H9 (cell line): ENCODE data around the gene GREB1L. TPM values are rescaled to one million over a fixed set of nuclear protein-coding genes. Genes with fewer than 3 reads are reported as not detected.

Experiments
- DNase-seq: peaks from one replicate; pipeline ENCODE4 v3.0.0-alpha.2; 2017
- H2AFZ ChIP-seq: one replicate; pipeline ENCODE4 v1.6.1; 2013; ENCODE audit warnings: mild to moderate bottlenecking, low read length, control low read depth, moderate library complexity
- H2AK5ac ChIP-seq: 2 replicates; pipeline ENCODE4 v1.6.1; 2013; ENCODE audit warnings: low read length, control low read depth, mixed read lengths; ENCODE audit not compliant: insufficient read length
- H2BK120ac ChIP-seq: one replicate; pipeline ENCODE4 v1.6.1; 2013; ENCODE audit warnings: low read depth, mild to moderate bottlenecking, low read length, control low read depth, inconsistent platforms; ENCODE audit not compliant: poor library complexity, severe bottlenecking
- H2BK12ac ChIP-seq: 2 replicates; pipeline ENCODE4 v1.6.1; 2013; ENCODE audit warnings: low read length, control low read depth, mixed read lengths, low read depth; ENCODE audit not compliant: insufficient read length
- H2BK15ac ChIP-seq: 2 replicates; pipeline ENCODE4 v1.6.1; 2013; ENCODE audit warnings: low read depth, low read length, control low read depth
- H2BK20ac ChIP-seq: one replicate; pipeline ENCODE4 v1.6.1; 2013; ENCODE audit warnings: low read depth, mild to moderate bottlenecking, low read length, control low read depth, inconsistent platforms; ENCODE audit not compliant: poor library complexity, severe bottlenecking
- H2BK5ac ChIP-seq: 2 replicates; pipeline ENCODE4 v1.6.1; 2013; ENCODE audit warnings: low read length, control low read depth, mixed read lengths; ENCODE audit not compliant: insufficient read length
- H3K14ac ChIP-seq: 2 replicates; pipeline ENCODE4 v1.6.1; 2013; ENCODE audit warnings: low read length, control low read depth; ENCODE audit not compliant: insufficient read depth
- H3K18ac ChIP-seq: 2 replicates; pipeline ENCODE4 v1.6.1; 2013; ENCODE audit warnings: low read depth, mild to moderate bottlenecking, mixed read lengths, low read length, control low read depth; ENCODE audit not compliant: insufficient read length
- H3K23ac ChIP-seq: 2 replicates; pipeline ENCODE4 v1.6.1; 2013; ENCODE audit warnings: low read length, control low read depth, mixed read lengths, low read depth; ENCODE audit not compliant: insufficient read length
- H3K23me2 ChIP-seq: 2 replicates; pipeline ENCODE4 v1.6.1; 2013; ENCODE audit warnings: low read depth, mild to moderate bottlenecking, mixed read lengths, low read length, control low read depth; ENCODE audit not compliant: insufficient read length, poor library complexity, severe bottlenecking
- H3K27ac ChIP-seq: 2 replicates; pipeline ENCODE4 v1.5.1; 2013; ENCODE audit warnings: low read length, control low read depth, mixed read lengths, low read depth; ENCODE audit not compliant: insufficient read length
- H3K27me3 ChIP-seq: 2 replicates; pipeline ENCODE4 v1.6.1; 2013; ENCODE audit warnings: low read length, control low read depth, inconsistent platforms; ENCODE audit not compliant: insufficient read depth
- H3K4ac ChIP-seq: 2 replicates; pipeline ENCODE4 v1.6.1; 2013; ENCODE audit warnings: low read depth, mild to moderate bottlenecking, control low read depth, inconsistent platforms, low read length, moderate library complexity
- H3K4me1 ChIP-seq: 2 replicates; pipeline ENCODE4 v1.6.1; 2013; ENCODE audit warnings: low read length, control low read depth, inconsistent platforms; ENCODE audit not compliant: insufficient read depth
- H3K4me2 ChIP-seq: 2 replicates; pipeline ENCODE4 v1.6.1; 2013; ENCODE audit warnings: low read length, control low read depth, mixed read lengths; ENCODE audit not compliant: insufficient read length, insufficient read depth
- H3K56ac ChIP-seq: 2 replicates; pipeline ENCODE4 v1.6.1; 2013; ENCODE audit warnings: low read depth, mild to moderate bottlenecking, mixed read lengths, low read length, control low read depth; ENCODE audit not compliant: insufficient read length
- H3K79me1 ChIP-seq: 2 replicates; pipeline ENCODE4 v1.6.1; 2013; ENCODE audit warnings: low read depth, mild to moderate bottlenecking, moderate library complexity, low read length, control low read depth, inconsistent platforms; ENCODE audit not compliant: insufficient read depth, poor library complexity, severe bottlenecking
- H3K79me2 ChIP-seq: 2 replicates; pipeline ENCODE4 v1.6.1; 2013; ENCODE audit warnings: low read length, control low read depth, inconsistent platforms; ENCODE audit not compliant: insufficient read depth
- H3K9ac ChIP-seq: 2 replicates; pipeline ENCODE4 v1.6.1; 2013; ENCODE audit warnings: low read length, control low read depth, mixed read lengths; ENCODE audit not compliant: insufficient read length; ENCODE audit errors: extremely low read depth
- H3K9me3 ChIP-seq: one replicate; pipeline ENCODE4 v1.6.1; 2013; ENCODE audit warnings: low read depth, low read length, inconsistent platforms; ENCODE audit not compliant: control insufficient read depth
- H3T11ph ChIP-seq: one replicate; pipeline ENCODE4 v1.6.1; 2013; ENCODE audit warnings: mild to moderate bottlenecking, low read length, control low read depth, inconsistent platforms
- H4K20me1 ChIP-seq: one replicate; pipeline ENCODE4 v1.6.1; 2013; ENCODE audit not compliant: control insufficient read depth, insufficient read length, insufficient read depth
- H4K5ac ChIP-seq: 2 replicates; pipeline ENCODE4 v1.6.1; 2013; ENCODE audit warnings: low read depth, mild to moderate bottlenecking, mixed read lengths, low read length, control low read depth; ENCODE audit not compliant: insufficient read length
- H4K8ac ChIP-seq: replicated peaks from 2 replicates; pipeline ENCODE4 v1.6.1; 2013; ENCODE audit warnings: low read length, control low read depth, mixed read lengths, low read depth; ENCODE audit not compliant: insufficient read length
- H4K91ac ChIP-seq: 2 replicates; pipeline ENCODE4 v1.6.1; 2013; ENCODE audit warnings: low read depth, mild to moderate bottlenecking, moderate library complexity, mixed read lengths, low read length, control low read depth; ENCODE audit not compliant: insufficient read length
- H3K27ac Mint-ChIP-seq, 3 experiments: 2 replicates in 2 of 3; 3 replicates in 1 of 3; pipeline ENCODE4 v1.8.0; 2020 to 2021; ENCODE audit warnings: mixed read lengths in 3 of 3, mild to moderate bottlenecking in 1 of 3, moderate library complexity in 1 of 3
- H3K27me3 Mint-ChIP-seq: 2 replicates; pipeline ENCODE4 v1.8.0; 2021; ENCODE audit warnings: low read depth, mild to moderate bottlenecking, moderate library complexity, mixed read lengths
- H3K36me3 Mint-ChIP-seq, 3 experiments: 2 replicates in 2 of 3; 3 replicates in 1 of 3; pipeline ENCODE4 v1.8.0; 2020 to 2021; ENCODE audit warnings: low read depth in 3 of 3, mixed read lengths in 3 of 3; ENCODE audit not compliant: insufficient read depth in 1 of 3
- H3K4me1 Mint-ChIP-seq, 2 experiments: 2 replicates each; pipeline ENCODE4 v1.8.0; 2020; ENCODE audit warnings: mixed read lengths in 2 of 2
- H3K4me3 Mint-ChIP-seq, 2 experiments: 2 replicates in 1 of 2; 3 replicates in 1 of 2; pipeline ENCODE4 v1.8.0; 2020 to 2021; ENCODE audit warnings: mild to moderate bottlenecking in 2 of 2, mixed read lengths in 2 of 2, moderate library complexity in 1 of 2
- H3K9me3 Mint-ChIP-seq, 2 experiments: 2 replicates in 1 of 2; 3 replicates in 1 of 2; pipeline ENCODE4 v1.8.0; 2020; ENCODE audit warnings: mild to moderate bottlenecking in 2 of 2, mixed read lengths in 2 of 2, moderate library complexity in 1 of 2
- CTCF ChIP-seq: fragments of 200-600 bp; sonication (generic); conservative IDR thresholded peaks from 3 replicates; pipeline ENCODE4 v1.8.0; 2021; ENCODE audit warnings: antibody characterized with exemption, mild to moderate bottlenecking
- WGBS: extraction: QIAGEN DNeasy Blood & Tissue Kit; methylation state at CpG from one replicate; pipeline ENCODE4 v1.1.7; 2013; ENCODE audit warnings: missing lambda C conversion rate, low lambda C conversion rate, mixed read lengths; ENCODE audit not compliant: insufficient read length; ENCODE audit errors: extremely low coverage; 5-methylcytosine and 5-hydroxymethylcytosine counted together
- total RNA-seq: library from RNA; stranded (reverse); gene quantifications from 2 replicates; pipeline ENCODE4 v1.2.1, GENCODE V29; 2021

Gene GREB1L
- total RNA-seq, 1 experiment from 2014 or later: 2.7 TPM

GRCh38 chr18:21481739-21482138 lies 239.7 kb downstream of the GREB1L start:
- Histone ChIP-seq H3K18ac (no peak overlapping the region), H3K9me3 (no peaks in the 10 kb centered on the region), H3K9ac (no peak overlapping the region), H3K4me1 (peaks cover 2% of the 10 kb centered on the region; the same call in 1 of the 2 replicates), H3K4me2 (no peak overlapping the region), H2BK15ac (no peak overlapping the region), H4K8ac (no peak overlapping the region), H3K27ac (no peak overlapping the region), H3T11ph (no peak overlapping the region), H4K5ac (no peak overlapping the region), H2BK20ac (no peak overlapping the region), H3K56ac (no peak overlapping the region), H4K20me1 (no peaks in the 10 kb centered on the region), H2BK120ac (no peak overlapping the region), H2BK12ac (no peak overlapping the region), H3K4ac (no peak overlapping the region), H3K79me1 (no peaks in the 10 kb centered on the region), H3K14ac (no peak overlapping the region), H2AK5ac (no peak overlapping the region), H2AFZ (no peak overlapping the region), H3K23me2 (no peaks in the 10 kb centered on the region), H3K79me2 (no peaks in the 10 kb centered on the region), H2BK5ac (no peak overlapping the region), H3K27me3 (no peaks in the 10 kb centered on the region), H4K91ac (no peak overlapping the region), H3K23ac (no peak overlapping the region)
- WGBS: no CpG with 5 or more reads among the region's 2 CpGs
- Mint-ChIP-seq H3K36me3 (peaks cover 0 to 3% (median 0%) of the 10 kb centered on the region in 3 experiments; a peak in 1 of 7 replicates), H3K4me1 (peaks cover 15% of the 10 kb centered on the region in 2 experiments), H3K27ac (no peak overlapping the region), H3K9me3 (no peaks in the 10 kb centered on the region; a peak in 1 of 5 replicates), H3K4me3 (no peak overlapping the region), H3K27me3 (no peaks in the 10 kb centered on the region; the same call in 1 of the 2 replicates)
- no peak for TF ChIP-seq CTCF
- DNase-seq: no peak
